ENCODE data around the gene TFAP2D. TPM values are rescaled to one million over a fixed set of nuclear protein-coding genes. Genes with fewer than 3 reads are reported as not detected.

TFAP2D gene
- total and polyA plus RNA-seq, 10 of the 15 experiments (the other 5 are each of a cell fraction or from before 2014, with no cell fraction given) = not detected

Other genes starting within 250 kb of the TFAP2D start
- not detected in 2 replicates for gene TFAP2B, start 105.3 kb downstream of the TFAP2D start, total RNA-seq (2014; rRNA removed)
- 0.32 TPM in 1 of 2 replicates, not detected in the other for gene TFAP2B, start 105.3 kb downstream of the TFAP2D start, total RNA-seq (2014; rRNA removed; fragmentation: Illumina TruSeq; extraction: Trizol)
- gene TFAP2B, start 105.3 kb downstream of the TFAP2D start, total RNA-seq (2021) = 0.03 and 0.08 TPM in 2 replicates
- 0.13 and 0.15 TPM in 2 replicates for gene TFAP2B, start 105.3 kb downstream of the TFAP2D start, polyA plus RNA-seq (2011; rRNA removed)
- gene TFAP2B, start 105.3 kb downstream of the TFAP2D start, polyA plus RNA-seq (2014; fragmentation: Illumina TruSeq; extraction: Trizol) = 0.03 and 0.07 TPM in 2 replicates
- not detected for gene TFAP2B, start 105.3 kb downstream of the TFAP2D start, polyA plus RNA-seq (2014; fragmentation: Nextera tagmentation; extraction: Ambion mirVana)
- 0.03 and 0.11 TPM in 2 replicates for gene TFAP2B, start 105.3 kb downstream of the TFAP2D start, polyA plus RNA-seq (2014; rRNA removed)
- gene TFAP2B, start 105.3 kb downstream of the TFAP2D start, polyA plus RNA-seq (2016; fragmentation: Nextera tagmentation; extraction: Ambion mirVana) = under 1 TPM in 1 of 2 experiments, not detected in 1; 0.15 TPM

Data from GM12878 (cell line).